Activated CD8-positive, alpha-beta T cell treated with anti-CD3 and anti-CD28 coated beads for 36 hours (primary cell): ENCODE measurements around the gene ARFGEF2. TPM values are rescaled to one million over a fixed set of nuclear protein-coding genes. Genes with fewer than 3 reads are reported as not detected.

Source experiments
- ATAC-seq: fragments of 200-7000 bp; cut with Tn5 transposase; one replicate; pipeline ENCODE4 v1.10.0; 2021; ENCODE audit warnings: mild to moderate bottlenecking, moderate library complexity
- CTCF ChIA-PET: fragments of 350-600 bp; sonication (Branson Sonifier 250); formaldehyde crosslinking; loops from one replicate; lab custom pipeline; 2021; ENCODE audit warnings: antibody characterized with exemption; lab: Charles Lee
- POLR2A ChIA-PET: fragments of 350-600 bp; sonication (Branson Sonifier 250); formaldehyde crosslinking; loops from one replicate; lab custom pipeline; 2021; ENCODE audit warnings: antibody characterized with exemption; lab: Charles Lee
- DNase-seq: peaks from one replicate; pipeline ENCODE4 v3.0.0-alpha.2; 2020
- H3K27ac Mint-ChIP-seq: one replicate; pipeline ENCODE4 v1.8.0; 2021; ENCODE audit warnings: mild to moderate bottlenecking, mixed read lengths
- H3K27me3 Mint-ChIP-seq: one replicate; pipeline ENCODE4 v1.8.0; 2021; ENCODE audit warnings: mixed read lengths
- H3K36me3 Mint-ChIP-seq: one replicate; pipeline ENCODE4 v1.8.0; 2021; ENCODE audit warnings: low read depth, mixed read lengths
- H3K4me1 Mint-ChIP-seq: one replicate; pipeline ENCODE4 v1.8.0; 2021; ENCODE audit warnings: low read depth, mixed read lengths
- H3K4me3 Mint-ChIP-seq: one replicate; pipeline ENCODE4 v1.8.0; 2021; ENCODE audit warnings: mild to moderate bottlenecking, moderate library complexity, mixed read lengths
- H3K9me3 Mint-ChIP-seq: one replicate; pipeline ENCODE4 v1.8.0; 2021; ENCODE audit warnings: mixed read lengths
- CTCF ChIP-seq: fragments of 200-600 bp; IDR thresholded peaks from one replicate; pipeline ENCODE4 v1.8.0; 2022; ENCODE audit warnings: antibody characterized with exemption, mild to moderate bottlenecking
- intact Hi-C: fragments of 100-400 bp; cut with micrococcal nuclease; formaldehyde crosslinking; loops from one replicate; pipeline ENCODE4 v1.10.0; 2022
- total RNA-seq, 2 experiments: library from RNA; stranded (reverse); gene quantifications; one replicate each; pipeline ENCODE4 v1.2.3, GENCODE V29; 2021

ARFGEF2 gene
- total RNA-seq, 2 experiments from 2014 or later: 20.5 to 22.7 TPM

DNA sequence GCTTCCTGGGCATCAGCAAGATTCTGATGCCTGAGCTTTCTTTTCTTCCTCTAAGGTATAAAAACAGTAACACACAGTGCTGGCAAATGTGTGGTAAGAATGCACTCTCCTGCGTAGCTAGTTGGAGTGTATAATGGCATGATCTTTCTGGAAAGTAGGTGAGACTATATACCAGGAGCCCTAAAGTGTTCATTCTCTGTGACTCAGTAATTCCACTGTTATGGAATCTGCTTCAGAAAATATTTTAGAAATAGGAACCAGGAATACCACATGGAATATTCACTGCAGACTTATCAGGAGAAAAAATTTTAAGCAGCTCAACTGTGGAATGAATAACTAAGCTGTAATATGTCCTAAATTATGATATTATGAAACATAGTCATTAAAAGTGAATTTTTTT, 107.7 kb downstream of the ARFGEF2 start:
- Mint-ChIP-seq H3K4me3 (no peak overlapping the region), H3K9me3 (no peaks in the 10 kb centered on the region), H3K27ac (no peak overlapping the region), H3K36me3 (peaks cover 32% of the 10 kb centered on the region), H3K27me3 (no peaks in the 10 kb centered on the region), H3K4me1 (no peaks in the 10 kb centered on the region)
- DNase-seq: no peak
- ChIA-PET CTCF (interaction anchor here (0.6 to 1.9 kb wide), 5 partner anchors 9 to 235 kb away, joined by 3 to 4 read pairs (median 4); no protein-coding TSS in a partner anchor), POLR2A (no interaction called here)
- ATAC-seq: no peak
- no peak for TF ChIP-seq CTCF
- intact Hi-C loops: no loop called here

DNA sequence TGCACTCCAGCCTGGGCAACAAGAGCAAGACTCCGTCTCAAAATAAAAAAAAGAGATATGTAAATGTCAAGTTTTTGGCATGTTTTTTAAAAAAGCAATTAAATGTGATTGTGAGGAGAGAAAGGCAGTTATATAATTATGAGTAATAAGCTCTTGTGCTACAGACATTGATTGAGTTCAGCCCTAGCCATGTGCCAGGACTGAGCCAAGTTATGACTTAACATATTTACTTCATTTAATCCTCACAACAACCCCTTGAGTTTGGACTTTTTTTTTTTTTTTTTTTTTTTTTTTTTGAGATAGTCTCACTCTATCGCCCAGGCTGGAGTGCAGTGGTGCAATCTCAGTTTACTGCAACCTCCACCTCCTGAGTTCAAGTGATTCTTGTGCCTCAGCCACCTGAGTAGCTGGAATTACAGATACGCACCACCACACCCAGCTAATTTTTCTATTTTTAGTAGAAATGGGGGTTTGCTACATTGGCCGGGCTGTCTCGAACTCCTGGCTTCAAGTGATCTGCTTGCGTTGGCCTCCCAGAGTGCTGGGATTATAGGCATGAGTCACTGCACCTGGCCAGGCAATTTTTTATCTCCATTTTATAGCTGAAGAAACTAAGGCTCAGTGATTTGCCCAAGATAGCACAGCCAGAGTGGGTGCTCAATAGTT, 109.6 kb downstream of the ARFGEF2 start:
- peaks cover 28% of the 10 kb centered on the region for H3K36me3 Mint-ChIP-seq
- no peak for DNase-seq
- H3K27me3 Mint-ChIP-seq: no peaks in the 10 kb centered on the region
- ATAC-seq: no peak
- H3K4me1 Mint-ChIP-seq: no peaks in the 10 kb centered on the region
- CTCF ChIA-PET: interaction anchor here (1.2 to 1.7 kb wide), 4 partner anchors 14 to 186 kb away, joined by 3 to 5 read pairs (median 4); no protein-coding TSS in a partner anchor
- H3K27ac Mint-ChIP-seq: no peak overlapping the region
- intact Hi-C loops: no loop called here
- no peak for TF ChIP-seq CTCF
- H3K9me3 Mint-ChIP-seq: no peaks in the 10 kb centered on the region
- no peak overlapping the region for H3K4me3 Mint-ChIP-seq
- POLR2A ChIA-PET: interaction anchor here (0.8 to 1.5 kb wide), 2 partner anchors 15 to 25 kb away, joined by 5 read pairs; partner anchors contain the start of gene CSE1L

DNA sequence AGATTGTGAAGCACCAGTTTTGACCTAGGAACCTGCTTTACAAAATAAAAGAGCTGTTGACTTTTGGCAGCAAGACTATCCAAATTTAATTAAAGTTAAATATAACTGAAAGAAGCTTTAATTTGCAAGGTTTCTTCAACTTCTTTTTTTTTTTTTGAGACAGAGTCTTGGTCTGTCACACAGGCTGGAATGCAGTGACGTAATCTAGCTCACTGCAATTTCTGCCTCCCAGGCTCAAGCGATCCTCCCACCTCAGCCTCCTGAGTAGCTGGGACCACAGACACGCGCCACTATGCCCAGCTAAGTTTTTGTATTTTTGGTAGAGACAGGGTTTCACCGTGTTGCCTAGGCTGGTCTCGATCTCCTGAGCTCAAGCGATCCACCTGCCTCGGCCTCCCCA, 110.9 kb downstream of the ARFGEF2 start:
- Mint-ChIP-seq H3K27ac (no peak overlapping the region), H3K9me3 (no peaks in the 10 kb centered on the region), H3K36me3 (peaks cover 26% of the 10 kb centered on the region), H3K4me3 (no peak overlapping the region), H3K27me3 (no peaks in the 10 kb centered on the region), H3K4me1 (peaks cover 2% of the 10 kb centered on the region)
- no peak for DNase-seq
- ChIA-PET CTCF (no interaction called here), POLR2A (interaction anchor here (0.7 kb wide), 1 partner anchor 127 kb away, joined by 3 read pairs; no protein-coding TSS in a partner anchor)
- intact Hi-C loops: no loop called here
- no peak for TF ChIP-seq CTCF
- ATAC-seq: no peak

GRCh38 chr20:49034070-49034732, 112.7 kb downstream of the ARFGEF2 start:
- intact Hi-C loops: no loop called here
- H3K4me3 Mint-ChIP-seq: no peak overlapping the region
- POLR2A ChIA-PET: interaction anchor here (0.6 kb wide), 1 partner anchor 92 kb away, joined by 3 read pairs; no protein-coding TSS in a partner anchor
- ATAC-seq: no peak
- no peak overlapping the region for H3K27ac Mint-ChIP-seq
- no peaks in the 10 kb centered on the region for H3K9me3 Mint-ChIP-seq
- CTCF ChIA-PET: no interaction called here
- peaks cover 17% of the 10 kb centered on the region for H3K36me3 Mint-ChIP-seq
- no peak for TF ChIP-seq CTCF
- H3K4me1 Mint-ChIP-seq: peaks cover 12% of the 10 kb centered on the region
- no peak for DNase-seq
- H3K27me3 Mint-ChIP-seq: no peaks in the 10 kb centered on the region
